ENCODE results near the gene GRPEL1.

Gene GRPEL1

GRCh38 chr4:7062816-7063215, 5.0 kb downstream of the GRPEL1 start:
- DNase-seq: no peak

- DNase-seq: no peak
These were observed 6.0 kb downstream of the GRPEL1 start for GRCh38 chr4:7061815-7062214.

- no peak for DNase-seq
These were observed 7.3 kb downstream of the GRPEL1 start for GRCh38 chr4:7060346-7061150.

GRCh38 chr4:7059662-7060061, 8.2 kb downstream of the GRPEL1 start:
- DNase-seq: no peak

- no peak for DNase-seq
These were observed 9.1 kb downstream of the GRPEL1 start for GRCh38 chr4:7058792-7059191.

GRCh38 chr4:7055990-7056325, 11.9 kb downstream of the GRPEL1 start:
- DNase-seq: no peak

GRCh38 chr4:7055111-7055989, 12.5 kb downstream of the GRPEL1 start:
- DNase-seq: no peak

- DNase-seq: no peak
These were observed 13.6 kb downstream of the GRPEL1 start for GRCh38 chr4:7054106-7054880.

- DNase-seq: peak; percentile 8
These were observed 14.7 kb downstream of the GRPEL1 start for GRCh38 chr4:7052923-7053715.

GRCh38 chr4:7052313-7052712, 15.6 kb downstream of the GRPEL1 start:
- no peak for DNase-seq

- DNase-seq: no peak
These were observed 16.0 kb downstream of the GRPEL1 start for GRCh38 chr4:7051905-7052304.

- DNase-seq: no peak
These were observed 16.7 kb downstream of the GRPEL1 start for GRCh38 chr4:7051144-7051495.

GRCh38 chr4:7050481-7051143, 17.3 kb downstream of the GRPEL1 start:
- no peak for DNase-seq

- no peak for DNase-seq
These were observed 18.1 kb downstream of the GRPEL1 start for GRCh38 chr4:7049739-7050138.

- DNase-seq: no peak
These were observed 18.6 kb downstream of the GRPEL1 start for GRCh38 chr4:7049295-7049694.

- DNase-seq: no peak
These were observed 19.2 kb downstream of the GRPEL1 start for GRCh38 chr4:7048642-7049041.

- DNase-seq: no peak
These were observed 20.9 kb downstream of the GRPEL1 start for GRCh38 chr4:7046971-7047370.

- no peak for DNase-seq
These were observed 21.6 kb downstream of the GRPEL1 start for GRCh38 chr4:7045961-7046921.

- DNase-seq: no peak
These were observed 22.3 kb downstream of the GRPEL1 start for GRCh38 chr4:7045553-7045952.

GRCh38 chr4:7044137-7044930, 23.5 kb downstream of the GRPEL1 start:
- no peak for DNase-seq
